Ishikawa (cell line): ENCODE results near the gene SNTG2.

Source experiments
- CREB1 ChIP-seq: IDR thresholded peaks from 2 replicates; pipeline ENCODE4 v1.6.1; 2012; ENCODE audit warnings: low read depth
- EP300 ChIP-seq: IDR thresholded peaks from 2 replicates; pipeline ENCODE4 v1.6.1; 2012; ENCODE audit warnings: borderline replicate concordance
- FOXM1 ChIP-seq: IDR thresholded peaks from 2 replicates; pipeline ENCODE4 v1.6.1; 2012; ENCODE audit warnings: low read depth, borderline replicate concordance
- RAD21 ChIP-seq: IDR thresholded peaks from 2 replicates; pipeline ENCODE4 v1.6.1; 2012; ENCODE audit warnings: low read depth
- REST ChIP-seq: IDR thresholded peaks from 2 replicates; pipeline ENCODE4 v1.6.1; 2012; ENCODE audit warnings: low read depth, mild to moderate bottlenecking
- TAF1 ChIP-seq: IDR thresholded peaks from 2 replicates; pipeline ENCODE4 v1.6.1; 2012; ENCODE audit warnings: low read depth, mild to moderate bottlenecking
- TCF12 ChIP-seq: IDR thresholded peaks from 2 replicates; pipeline ENCODE4 v1.6.1; 2012; ENCODE audit warnings: low read depth
- YY1 ChIP-seq: IDR thresholded peaks from 2 replicates; pipeline ENCODE4 v1.6.1; 2012; ENCODE audit warnings: low read depth
- ZBTB7A ChIP-seq: IDR thresholded peaks from 2 replicates; pipeline ENCODE4 v1.6.1; 2012; ENCODE audit warnings: low read depth

GRCh38 chr2:1054399-1054798 is 103.8 kb downstream of the SNTG2 start:
- no peak for TF ChIP-seq EP300
- TF ChIP-seq YY1 = no peak
- no peak for TF ChIP-seq FOXM1
- no peak for TF ChIP-seq REST
- no peak for TF ChIP-seq TAF1
- TF ChIP-seq RAD21 = no peak
- TF ChIP-seq ZBTB7A = no peak
- TF ChIP-seq TCF12 = no peak
- no peak for TF ChIP-seq CREB1
